Hepatocyte (in vitro differentiated cells): ENCODE measurements around the gene MSANTD2. TPM values are rescaled to one million over a fixed set of nuclear protein-coding genes. Genes with fewer than 3 reads are reported as not detected.

Source experiments
- DNase-seq: peaks from one replicate; pipeline ENCODE4 v3.0.0-alpha.2; 2016; ENCODE audit warnings: low spot score
- H2AFZ ChIP-seq: fragments of 200-600 bp; sonication (generic); 2 replicates; pipeline ENCODE4 v1.6.0; 2016; ENCODE audit warnings: antibody characterized with exemption, mild to moderate bottlenecking
- H3K27ac ChIP-seq: fragments of 200-600 bp; sonication (generic); 2 replicates; pipeline ENCODE4 v1.5.1; 2016; ENCODE audit warnings: mild to moderate bottlenecking
- H3K27me3 ChIP-seq: fragments of 200-600 bp; sonication (generic); 2 replicates; pipeline ENCODE4 v1.6.1; 2016
- H3K36me3 ChIP-seq: fragments of 200-600 bp; sonication (generic); replicated peaks from 2 replicates; pipeline ENCODE4 v1.5.1; 2016; ENCODE audit warnings: low read depth; ENCODE audit not compliant: insufficient read depth
- H3K4me1 ChIP-seq: fragments of 200-600 bp; sonication (generic); 2 replicates; pipeline ENCODE4 v1.5.1; 2016; ENCODE audit warnings: mild to moderate bottlenecking, moderate library complexity; ENCODE audit not compliant: insufficient read depth
- H3K4me2 ChIP-seq: fragments of 200-600 bp; sonication (generic); 2 replicates; pipeline ENCODE4 v1.6.0; 2016
- H3K4me3 ChIP-seq: fragments of 200-600 bp; sonication (generic); 2 replicates; pipeline ENCODE4 v1.5.1; 2016; ENCODE audit warnings: mild to moderate bottlenecking
- H3K79me2 ChIP-seq: fragments of 200-600 bp; sonication (generic); 2 replicates; pipeline ENCODE4 v1.6.0; 2017; ENCODE audit warnings: mild to moderate bottlenecking
- H3K9me2 ChIP-seq: fragments of 200-600 bp; sonication (generic); replicated peaks from 2 replicates; pipeline ENCODE4 v1.6.0; 2017; ENCODE audit warnings: mild to moderate bottlenecking; ENCODE audit not compliant: insufficient read depth
- H3K9me3 ChIP-seq: fragments of 200-600 bp; sonication (generic); 2 replicates; pipeline ENCODE4 v1.5.1; 2016; ENCODE audit warnings: low read depth, mild to moderate bottlenecking
- H4K20me1 ChIP-seq: fragments of 200-600 bp; sonication (generic); 2 replicates; pipeline ENCODE4 v1.6.0; 2016; ENCODE audit warnings: mild to moderate bottlenecking; ENCODE audit not compliant: insufficient read depth, poor library complexity, severe bottlenecking
- EZH2 ChIP-seq: fragments of 200-600 bp; sonication (generic); IDR thresholded peaks from 2 replicates; pipeline ENCODE4 v1.6.1; 2016; ENCODE audit warnings: antibody characterized with exemption, mild to moderate bottlenecking, borderline replicate concordance
- EZH2phosphoT487 ChIP-seq: fragments of 200-600 bp; sonication (generic); IDR thresholded peaks from one replicate; pipeline ENCODE4 v1.6.1; 2018; ENCODE audit warnings: antibody characterized with exemption, mild to moderate bottlenecking, low read depth, moderate library complexity; ENCODE audit not compliant: unreplicated experiment, severe bottlenecking
- WGBS: methylation state at CpG from one replicate; pipeline ENCODE4 v1.1.6; 2016; ENCODE audit warnings: low lambda C conversion rate; ENCODE audit errors: missing lambda C conversion rate; 5-methylcytosine and 5-hydroxymethylcytosine counted together
- polyA plus RNA-seq: library from polyadenylated mRNA; unstranded; fragments of >200 nt; fragmentation: Nextera tagmentation; extraction: Ambion mirVana; gene quantifications from 2 replicates; pipeline ENCODE4 v1.2.1, GENCODE V29; 2016
- total RNA-seq: library from RNA; depleted of rRNA; stranded (reverse); fragments of >200 nt; gene quantifications from 2 replicates; pipeline ENCODE4 v1.2.3, GENCODE V29; 2014
- TF ChIP-seq, protein P1 (sequence below): fragments of 200-600 bp; sonication (generic); IDR thresholded peaks from 2 replicates; pipeline ENCODE4 v1.5.1; 2016; ENCODE audit warnings: antibody characterized with exemption, mild to moderate bottlenecking; ENCODE audit not compliant: poor library complexity

MSANTD2 gene
- total and polyA plus RNA-seq, 2 experiments from 2014 or later: 11.2 to 18.3 TPM

DNA sequence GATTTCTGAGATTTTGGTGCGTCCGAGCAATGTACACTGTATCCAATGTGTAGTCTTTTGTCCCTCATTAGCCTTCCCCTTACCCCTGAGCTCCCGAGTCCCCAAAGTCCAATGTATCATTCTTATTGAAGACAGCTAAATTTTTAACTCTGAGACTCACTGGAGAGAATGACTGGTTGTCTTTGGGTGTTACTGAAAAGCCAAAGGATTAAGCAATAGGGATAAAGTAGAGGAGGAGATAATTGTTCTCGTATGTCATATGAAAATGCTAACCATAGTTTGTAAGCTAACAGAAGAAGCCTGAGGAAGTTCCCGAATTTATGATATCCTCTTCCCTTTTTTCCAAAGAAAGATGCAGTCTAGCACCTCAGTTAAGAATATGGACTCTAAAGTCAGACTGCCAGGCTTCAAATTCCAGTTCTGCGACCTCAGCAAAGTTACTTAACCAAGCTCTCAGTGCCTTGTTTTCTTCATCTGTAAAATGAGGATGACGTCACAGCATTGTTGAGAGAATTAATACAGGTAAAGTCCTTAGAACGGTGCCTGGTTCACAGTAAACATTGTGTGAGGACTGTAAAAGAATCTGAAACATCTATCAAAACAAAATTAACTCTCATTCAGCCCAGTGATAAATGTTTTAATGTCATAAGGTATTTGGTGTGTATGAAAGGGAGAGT is 1.6 kb upstream of the MSANTD2 start:
- TF ChIP-seq EZH2 (no peak), EZH2phosphoT487 (no peak)
- Histone ChIP-seq H3K9me2 (no peaks in the 10 kb centered on the region), H3K36me3 (no peaks in the 10 kb centered on the region), H3K4me1 (peaks cover 21% of the 10 kb centered on the region), H3K4me2 (peak overlapping the region; percentile 83), H3K79me2 (peaks cover 28% of the 10 kb centered on the region), H3K4me3 (no peak overlapping the region), H3K27me3 (no peaks in the 10 kb centered on the region), H2AFZ (no peak overlapping the region), H3K9me3 (no peaks in the 10 kb centered on the region), H4K20me1 (peaks cover 16% of the 10 kb centered on the region), H3K27ac (peak overlapping the region; percentile 100)
- WGBS: 59% methylated on average over 8 of the region's 8 CpGs
- DNase-seq: no peak

DNA sequence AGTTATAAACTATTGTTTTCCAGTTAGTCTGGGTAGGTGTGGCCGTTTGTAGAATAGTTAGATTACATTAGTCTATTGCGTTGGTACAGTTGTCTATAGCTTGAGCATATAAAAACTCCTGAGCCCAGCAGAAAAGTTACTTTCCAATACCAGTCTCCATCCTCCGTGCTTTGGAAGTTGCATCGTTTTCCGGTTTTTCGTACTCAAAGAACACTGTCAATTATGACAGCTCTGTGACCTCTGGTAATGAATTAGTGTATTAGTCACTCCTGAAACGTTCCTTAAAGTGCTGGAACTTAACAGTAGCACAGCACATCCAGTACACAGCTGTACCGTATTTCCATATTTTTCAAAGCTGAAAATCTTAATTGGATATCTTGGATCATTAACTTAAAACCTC is 808 bp upstream of the MSANTD2 start:
- 15% methylated on average over 8 of the region's 8 CpGs for WGBS
- Histone ChIP-seq H3K9me3 (no peaks in the 10 kb centered on the region), H2AFZ (peak overlapping the region; percentile 94), H3K9me2 (no peaks in the 10 kb centered on the region), H3K4me1 (peaks cover 21% of the 10 kb centered on the region), H3K36me3 (no peaks in the 10 kb centered on the region), H3K27me3 (no peaks in the 10 kb centered on the region), H3K27ac (peak overlapping the region; percentile 100), H3K4me3 (peak overlapping the region; percentile 73), H3K79me2 (peaks cover 35% of the 10 kb centered on the region), H3K4me2 (peak overlapping the region; percentile 83), H4K20me1 (peaks cover 22% of the 10 kb centered on the region)
- TF ChIP-seq, protein P1, sequence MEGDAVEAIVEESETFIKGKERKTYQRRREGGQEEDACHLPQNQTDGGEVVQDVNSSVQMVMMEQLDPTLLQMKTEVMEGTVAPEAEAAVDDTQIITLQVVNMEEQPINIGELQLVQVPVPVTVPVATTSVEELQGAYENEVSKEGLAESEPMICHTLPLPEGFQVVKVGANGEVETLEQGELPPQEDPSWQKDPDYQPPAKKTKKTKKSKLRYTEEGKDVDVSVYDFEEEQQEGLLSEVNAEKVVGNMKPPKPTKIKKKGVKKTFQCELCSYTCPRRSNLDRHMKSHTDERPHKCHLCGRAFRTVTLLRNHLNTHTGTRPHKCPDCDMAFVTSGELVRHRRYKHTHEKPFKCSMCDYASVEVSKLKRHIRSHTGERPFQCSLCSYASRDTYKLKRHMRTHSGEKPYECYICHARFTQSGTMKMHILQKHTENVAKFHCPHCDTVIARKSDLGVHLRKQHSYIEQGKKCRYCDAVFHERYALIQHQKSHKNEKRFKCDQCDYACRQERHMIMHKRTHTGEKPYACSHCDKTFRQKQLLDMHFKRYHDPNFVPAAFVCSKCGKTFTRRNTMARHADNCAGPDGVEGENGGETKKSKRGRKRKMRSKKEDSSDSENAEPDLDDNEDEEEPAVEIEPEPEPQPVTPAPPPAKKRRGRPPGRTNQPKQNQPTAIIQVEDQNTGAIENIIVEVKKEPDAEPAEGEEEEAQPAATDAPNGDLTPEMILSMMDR: no peak
- no peak for TF ChIP-seq EZH2
- no peak for TF ChIP-seq EZH2phosphoT487
- DNase-seq: peak; percentile 30

DNA sequence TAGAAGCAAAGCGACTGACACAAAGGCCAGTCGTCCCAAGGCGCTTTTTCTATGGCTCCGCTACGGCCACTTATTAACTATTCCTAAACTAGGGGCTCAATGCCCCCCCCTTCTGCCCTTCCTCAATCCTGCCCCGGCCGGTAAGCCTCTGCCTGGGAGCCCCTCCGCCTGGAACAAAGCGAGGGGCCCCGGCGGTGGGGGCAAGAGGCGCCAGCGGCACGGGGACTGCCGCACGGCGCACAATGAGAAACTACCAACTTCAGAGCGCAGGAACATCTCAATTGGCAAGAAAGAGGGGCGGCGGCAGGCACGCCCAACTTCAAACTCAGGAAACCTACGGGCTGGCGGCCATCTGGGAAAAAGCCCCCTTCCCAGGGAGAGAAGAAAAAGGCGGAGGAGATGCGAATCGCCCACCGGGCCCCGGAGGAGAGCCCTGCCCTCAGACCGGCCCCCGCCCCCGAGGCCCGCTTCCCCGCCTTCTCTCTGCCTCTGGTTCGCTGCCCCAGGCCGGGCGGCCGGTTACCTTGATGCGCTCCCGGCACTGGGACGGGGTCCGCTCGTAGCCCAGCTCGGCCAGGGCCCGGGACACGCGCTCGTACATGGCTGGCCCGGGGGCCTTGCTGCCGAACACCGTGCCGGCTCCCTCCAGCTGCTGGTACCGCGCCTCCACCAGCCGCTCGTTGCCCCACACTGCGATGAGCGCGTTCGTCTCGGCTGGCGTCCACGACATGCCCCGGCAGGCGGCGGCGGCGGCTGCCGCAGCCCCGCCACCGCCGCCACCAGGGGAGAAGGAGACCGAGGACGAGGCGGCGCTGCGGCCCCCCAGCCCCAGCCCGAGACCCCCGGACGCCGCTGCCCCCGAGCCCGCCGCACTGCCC is 619 bp downstream of the MSANTD2 start:
- peaks cover 36% of the 10 kb centered on the region for H4K20me1 ChIP-seq
- peak overlapping the region; percentile 94 for H2AFZ ChIP-seq
- TF ChIP-seq, protein P1: no peak
- TF ChIP-seq EZH2 (no peak), EZH2phosphoT487 (no peak)
- DNase-seq: peak; percentile 64
- peak overlapping the region; percentile 73 for H3K4me3 ChIP-seq
- H3K9me3 ChIP-seq: no peaks in the 10 kb centered on the region
- H3K27ac ChIP-seq: peak overlapping the region; percentile 100
- H3K4me1 ChIP-seq: peaks cover 21% of the 10 kb centered on the region
- WGBS: 1% methylated on average over 56 of the region's 83 CpGs
- peak overlapping the region; percentile 83 for H3K4me2 ChIP-seq
- H3K36me3 ChIP-seq: no peaks in the 10 kb centered on the region
- peaks cover 49% of the 10 kb centered on the region for H3K79me2 ChIP-seq
- no peaks in the 10 kb centered on the region for H3K9me2 ChIP-seq
- H3K27me3 ChIP-seq: no peaks in the 10 kb centered on the region

DNA sequence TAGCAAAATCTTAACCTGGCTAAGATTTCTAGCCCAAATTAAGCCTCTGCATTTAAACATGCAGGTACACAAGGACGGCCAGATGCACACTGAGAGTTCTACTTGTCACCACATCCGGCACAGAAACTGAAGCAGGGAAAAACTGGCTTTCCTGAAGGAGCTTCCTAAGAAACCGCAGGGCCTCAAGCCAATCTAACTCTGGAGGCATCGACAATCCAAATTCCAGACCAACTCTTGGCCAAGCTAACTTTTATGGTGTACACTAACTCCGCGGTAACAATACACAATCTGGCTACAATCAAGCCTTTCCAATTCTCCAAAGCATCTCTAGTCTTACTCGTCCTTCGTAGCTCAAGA is 1.2 kb downstream of the MSANTD2 start:
- H3K27me3 ChIP-seq: no peaks in the 10 kb centered on the region
- H3K79me2 ChIP-seq: peaks cover 56% of the 10 kb centered on the region
- no peaks in the 10 kb centered on the region for H3K9me3 ChIP-seq
- peak overlapping the region; percentile 73 for H3K4me3 ChIP-seq
- H3K4me1 ChIP-seq: peaks cover 21% of the 10 kb centered on the region
- H3K9me2 ChIP-seq: no peaks in the 10 kb centered on the region
- no peaks in the 10 kb centered on the region for H3K36me3 ChIP-seq
- H3K27ac ChIP-seq: peak overlapping the region; percentile 100
- H3K4me2 ChIP-seq: peak overlapping the region; percentile 83
- 2% methylated on average over 8 of the region's 8 CpGs for WGBS
- peak; percentile 56 for DNase-seq
- TF ChIP-seq EZH2phosphoT487: no peak
- TF ChIP-seq, protein P1: no peak
- TF ChIP-seq EZH2: no peak
- H2AFZ ChIP-seq: peak overlapping the region; percentile 94
- H4K20me1 ChIP-seq: peaks cover 42% of the 10 kb centered on the region
